ENCODE measurements around the gene TMEM178B. TPM values are rescaled to one million over a fixed set of nuclear protein-coding genes. Genes with fewer than 3 reads are reported as not detected.

TMEM178B gene
- total RNA-seq, 2 donors from 2014 or later, result 1.7 to 4.1 TPM

DNA sequence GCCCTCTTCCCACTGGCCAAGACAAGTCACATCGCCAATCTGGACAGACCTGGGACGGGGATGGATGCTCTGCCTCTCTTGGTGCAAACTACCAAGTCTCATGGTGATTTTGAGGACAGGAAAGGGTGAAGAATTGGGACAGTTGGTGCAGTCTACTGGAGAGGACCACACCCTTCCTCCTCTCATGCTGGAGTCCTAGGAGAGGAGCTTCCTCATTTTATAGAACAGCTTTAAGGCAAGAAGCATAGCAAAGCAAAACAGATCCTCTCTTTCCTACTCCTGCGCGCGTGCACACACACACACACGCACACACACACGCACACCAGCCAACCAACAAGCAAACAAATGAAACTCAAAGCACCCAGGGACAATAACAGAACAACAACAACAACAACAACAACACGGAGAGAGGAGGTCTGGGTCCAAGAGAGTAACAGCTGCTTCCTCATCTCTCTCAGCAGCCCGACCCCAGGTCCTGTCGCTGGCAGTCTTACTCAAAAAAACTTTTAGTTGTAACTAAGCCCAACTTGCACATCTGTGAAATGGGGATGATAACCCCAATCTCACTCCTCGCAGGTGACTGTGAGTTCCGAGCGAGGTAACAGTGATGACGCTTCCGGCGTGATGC, 83.4 kb downstream of the TMEM178B start:
- Histone ChIP-seq H3K9ac (ENCODE audit: extremely low read depth, low read length, poor library complexity, severe bottlenecking) (no peak overlapping the region), H3K9me3 (ENCODE audit: control insufficient read depth, low read length) (no peaks in the 10 kb centered on the region), H3K36me3 (ENCODE audit: control insufficient read depth, insufficient read depth, low read length) (no peaks in the 10 kb centered on the region), H3K4me3 (ENCODE audit: low read length) (no peak overlapping the region), H3K4me1 (ENCODE audit: control insufficient read depth, insufficient read depth, low read length) (no peaks in the 10 kb centered on the region), H3K27ac (ENCODE audit: low read depth, low read length) (no peak overlapping the region), H3K27me3 (ENCODE audit: control insufficient read depth, insufficient read depth, low read length, poor library complexity, severe bottlenecking) (no peaks in the 10 kb centered on the region)
- Mint-ChIP-seq H3K36me3 (ENCODE audit: low read depth) (no peaks in the 10 kb centered on the region), H3K27me3 (ENCODE audit: insufficient read depth) (no peaks in the 10 kb centered on the region), H3K4me1 (no peaks in the 10 kb centered on the region), H3K9me3 (no peaks in the 10 kb centered on the region), H3K27ac (no peak overlapping the region), H3K4me3 (no peak overlapping the region)
- no peak for DNase-seq
- TF ChIP-seq, protein P1, sequence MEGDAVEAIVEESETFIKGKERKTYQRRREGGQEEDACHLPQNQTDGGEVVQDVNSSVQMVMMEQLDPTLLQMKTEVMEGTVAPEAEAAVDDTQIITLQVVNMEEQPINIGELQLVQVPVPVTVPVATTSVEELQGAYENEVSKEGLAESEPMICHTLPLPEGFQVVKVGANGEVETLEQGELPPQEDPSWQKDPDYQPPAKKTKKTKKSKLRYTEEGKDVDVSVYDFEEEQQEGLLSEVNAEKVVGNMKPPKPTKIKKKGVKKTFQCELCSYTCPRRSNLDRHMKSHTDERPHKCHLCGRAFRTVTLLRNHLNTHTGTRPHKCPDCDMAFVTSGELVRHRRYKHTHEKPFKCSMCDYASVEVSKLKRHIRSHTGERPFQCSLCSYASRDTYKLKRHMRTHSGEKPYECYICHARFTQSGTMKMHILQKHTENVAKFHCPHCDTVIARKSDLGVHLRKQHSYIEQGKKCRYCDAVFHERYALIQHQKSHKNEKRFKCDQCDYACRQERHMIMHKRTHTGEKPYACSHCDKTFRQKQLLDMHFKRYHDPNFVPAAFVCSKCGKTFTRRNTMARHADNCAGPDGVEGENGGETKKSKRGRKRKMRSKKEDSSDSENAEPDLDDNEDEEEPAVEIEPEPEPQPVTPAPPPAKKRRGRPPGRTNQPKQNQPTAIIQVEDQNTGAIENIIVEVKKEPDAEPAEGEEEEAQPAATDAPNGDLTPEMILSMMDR (conservative IDR thresholded peaks at IDR 0.05), result no peak
- WGBS, 2 experiments (ENCODE audit: insufficient coverage in 1 of 2, insufficient read length in 1 of 2), result 96% methylated on average over 15 to 16 of the region's 16 CpGs

DNA sequence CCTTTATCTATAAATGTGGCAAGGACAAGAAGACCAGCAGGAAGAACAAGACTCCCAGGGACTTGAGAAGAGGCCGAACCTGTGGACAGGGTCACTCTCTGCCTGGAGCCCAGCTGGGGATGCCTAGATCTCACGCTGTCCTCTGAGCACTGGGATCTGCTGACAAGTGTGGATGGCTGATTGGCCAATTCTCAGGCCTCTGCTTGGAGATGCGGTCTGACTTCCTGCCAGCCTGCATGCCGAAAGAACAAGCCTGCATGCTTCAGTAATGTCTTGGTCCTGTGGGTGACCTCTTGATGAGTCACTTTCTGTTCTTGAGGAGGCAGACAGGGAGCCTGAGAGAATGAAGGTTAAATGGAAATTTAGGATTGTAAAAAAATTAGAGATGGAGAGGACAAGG, 84.7 kb downstream of the TMEM178B start:
- no peaks in the 10 kb centered on the region for H3K36me3 Mint-ChIP-seq (ENCODE audit: low read depth)
- no peak overlapping the region for H3K4me3 Mint-ChIP-seq
- no peaks in the 10 kb centered on the region for H3K27me3 Mint-ChIP-seq (ENCODE audit: insufficient read depth)
- Histone ChIP-seq H3K27ac (ENCODE audit: low read depth, low read length) (no peak overlapping the region), H3K27me3 (ENCODE audit: control insufficient read depth, insufficient read depth, low read length, poor library complexity, severe bottlenecking) (no peaks in the 10 kb centered on the region), H3K4me1 (ENCODE audit: control insufficient read depth, insufficient read depth, low read length) (no peaks in the 10 kb centered on the region), H3K9ac (ENCODE audit: extremely low read depth, low read length, poor library complexity, severe bottlenecking) (no peak overlapping the region), H3K4me3 (ENCODE audit: low read length) (no peak overlapping the region), H3K36me3 (ENCODE audit: control insufficient read depth, insufficient read depth, low read length) (no peaks in the 10 kb centered on the region), H3K9me3 (ENCODE audit: control insufficient read depth, low read length) (no peaks in the 10 kb centered on the region)
- DNase-seq, result peak; percentile 77
- TF ChIP-seq, protein P1 (conservative IDR thresholded peaks at IDR 0.05), result no peak
- WGBS, 2 experiments (ENCODE audit: insufficient coverage in 1 of 2, insufficient read length in 1 of 2), result 64 to 78% methylated on average over 4 of the region's 4 CpGs
- no peaks in the 10 kb centered on the region for H3K4me1 Mint-ChIP-seq
- peak overlapping the region; percentile 33 for H3K27ac Mint-ChIP-seq
- no peaks in the 10 kb centered on the region for H3K9me3 Mint-ChIP-seq

DNA sequence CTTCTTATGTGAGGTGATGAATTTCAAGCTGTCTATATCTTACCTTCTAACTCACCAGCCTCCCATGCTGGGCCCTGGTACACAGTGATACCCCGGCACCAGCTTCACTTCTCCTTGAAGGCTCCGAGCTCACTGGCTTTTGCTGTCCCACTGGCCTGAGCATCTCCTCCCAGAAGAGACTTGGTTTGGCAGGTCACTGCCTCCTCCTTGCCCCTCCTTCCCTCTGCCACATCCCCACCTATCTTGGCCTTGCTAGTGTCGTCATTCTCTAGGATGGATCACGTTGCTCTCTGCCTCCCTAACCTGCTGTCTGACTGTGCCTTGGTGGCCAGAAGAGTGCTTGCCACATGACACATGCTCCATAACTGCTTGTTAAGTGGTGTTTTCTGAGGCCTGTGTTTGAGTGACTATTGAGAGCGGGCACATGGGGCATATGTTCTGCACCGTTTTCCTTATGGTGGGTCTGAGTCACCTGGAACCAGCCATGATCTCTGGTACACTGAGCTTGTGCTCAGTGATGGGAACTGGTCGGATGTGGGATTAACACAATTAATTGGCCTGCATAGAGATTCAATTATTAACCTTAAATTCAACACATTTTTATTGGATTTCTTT, 86.5 kb downstream of the TMEM178B start:
- Histone ChIP-seq H3K27me3 (ENCODE audit: control insufficient read depth, insufficient read depth, low read length, poor library complexity, severe bottlenecking) (no peaks in the 10 kb centered on the region), H3K9ac (ENCODE audit: extremely low read depth, low read length, poor library complexity, severe bottlenecking) (no peak overlapping the region), H3K36me3 (ENCODE audit: control insufficient read depth, insufficient read depth, low read length) (no peaks in the 10 kb centered on the region), H3K9me3 (ENCODE audit: control insufficient read depth, low read length) (no peaks in the 10 kb centered on the region), H3K4me1 (ENCODE audit: control insufficient read depth, insufficient read depth, low read length) (no peaks in the 10 kb centered on the region), H3K27ac (ENCODE audit: low read depth, low read length) (no peak overlapping the region), H3K4me3 (ENCODE audit: low read length) (no peak overlapping the region)
- no peaks in the 10 kb centered on the region for H3K27me3 Mint-ChIP-seq (ENCODE audit: insufficient read depth)
- H3K4me1 Mint-ChIP-seq, result no peaks in the 10 kb centered on the region
- no peak overlapping the region for H3K27ac Mint-ChIP-seq
- TF ChIP-seq, protein P1 (conservative IDR thresholded peaks at IDR 0.05), result no peak
- no peaks in the 10 kb centered on the region for H3K9me3 Mint-ChIP-seq
- DNase-seq, result no peak
- 92 to 94% methylated on average over 6 to 7 of the region's 7 CpGs for WGBS, 2 experiments (ENCODE audit: insufficient coverage in 1 of 2, insufficient read length in 1 of 2)
- H3K36me3 Mint-ChIP-seq (ENCODE audit: low read depth), result no peaks in the 10 kb centered on the region
- H3K4me3 Mint-ChIP-seq, result no peak overlapping the region
